Measurements from ENCODE around the gene ALDOB.
A peak's percentile ranks its signal among the peaks of the same experiment; 100 is the strongest.

- no peak for TF ChIP-seq EZH2 (IDR thresholded peaks at IDR 0.05; ENCODE audit: low read depth, unreplicated experiment)
- TF ChIP-seq, protein P1, sequence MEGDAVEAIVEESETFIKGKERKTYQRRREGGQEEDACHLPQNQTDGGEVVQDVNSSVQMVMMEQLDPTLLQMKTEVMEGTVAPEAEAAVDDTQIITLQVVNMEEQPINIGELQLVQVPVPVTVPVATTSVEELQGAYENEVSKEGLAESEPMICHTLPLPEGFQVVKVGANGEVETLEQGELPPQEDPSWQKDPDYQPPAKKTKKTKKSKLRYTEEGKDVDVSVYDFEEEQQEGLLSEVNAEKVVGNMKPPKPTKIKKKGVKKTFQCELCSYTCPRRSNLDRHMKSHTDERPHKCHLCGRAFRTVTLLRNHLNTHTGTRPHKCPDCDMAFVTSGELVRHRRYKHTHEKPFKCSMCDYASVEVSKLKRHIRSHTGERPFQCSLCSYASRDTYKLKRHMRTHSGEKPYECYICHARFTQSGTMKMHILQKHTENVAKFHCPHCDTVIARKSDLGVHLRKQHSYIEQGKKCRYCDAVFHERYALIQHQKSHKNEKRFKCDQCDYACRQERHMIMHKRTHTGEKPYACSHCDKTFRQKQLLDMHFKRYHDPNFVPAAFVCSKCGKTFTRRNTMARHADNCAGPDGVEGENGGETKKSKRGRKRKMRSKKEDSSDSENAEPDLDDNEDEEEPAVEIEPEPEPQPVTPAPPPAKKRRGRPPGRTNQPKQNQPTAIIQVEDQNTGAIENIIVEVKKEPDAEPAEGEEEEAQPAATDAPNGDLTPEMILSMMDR (conservative IDR thresholded peaks at IDR 0.05; ENCODE audit: low read depth in 2 of 2) = peak; percentile 75 to 84
- TF ChIP-seq ZNF462 (CRISPR knock-in tag; IDR thresholded peaks at IDR 0.05) = 0 out of 2 replicates have a peak, but pooled peaks have one; percentile 36
- TF ChIP-seq POLR2AphosphoS5 (IDR thresholded peaks at IDR 0.05; ENCODE audit: low read depth) = no peak
- TF ChIP-seq, protein P2, sequence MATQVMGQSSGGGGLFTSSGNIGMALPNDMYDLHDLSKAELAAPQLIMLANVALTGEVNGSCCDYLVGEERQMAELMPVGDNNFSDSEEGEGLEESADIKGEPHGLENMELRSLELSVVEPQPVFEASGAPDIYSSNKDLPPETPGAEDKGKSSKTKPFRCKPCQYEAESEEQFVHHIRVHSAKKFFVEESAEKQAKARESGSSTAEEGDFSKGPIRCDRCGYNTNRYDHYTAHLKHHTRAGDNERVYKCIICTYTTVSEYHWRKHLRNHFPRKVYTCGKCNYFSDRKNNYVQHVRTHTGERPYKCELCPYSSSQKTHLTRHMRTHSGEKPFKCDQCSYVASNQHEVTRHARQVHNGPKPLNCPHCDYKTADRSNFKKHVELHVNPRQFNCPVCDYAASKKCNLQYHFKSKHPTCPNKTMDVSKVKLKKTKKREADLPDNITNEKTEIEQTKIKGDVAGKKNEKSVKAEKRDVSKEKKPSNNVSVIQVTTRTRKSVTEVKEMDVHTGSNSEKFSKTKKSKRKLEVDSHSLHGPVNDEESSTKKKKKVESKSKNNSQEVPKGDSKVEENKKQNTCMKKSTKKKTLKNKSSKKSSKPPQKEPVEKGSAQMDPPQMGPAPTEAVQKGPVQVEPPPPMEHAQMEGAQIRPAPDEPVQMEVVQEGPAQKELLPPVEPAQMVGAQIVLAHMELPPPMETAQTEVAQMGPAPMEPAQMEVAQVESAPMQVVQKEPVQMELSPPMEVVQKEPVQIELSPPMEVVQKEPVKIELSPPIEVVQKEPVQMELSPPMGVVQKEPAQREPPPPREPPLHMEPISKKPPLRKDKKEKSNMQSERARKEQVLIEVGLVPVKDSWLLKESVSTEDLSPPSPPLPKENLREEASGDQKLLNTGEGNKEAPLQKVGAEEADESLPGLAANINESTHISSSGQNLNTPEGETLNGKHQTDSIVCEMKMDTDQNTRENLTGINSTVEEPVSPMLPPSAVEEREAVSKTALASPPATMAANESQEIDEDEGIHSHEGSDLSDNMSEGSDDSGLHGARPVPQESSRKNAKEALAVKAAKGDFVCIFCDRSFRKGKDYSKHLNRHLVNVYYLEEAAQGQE (IDR thresholded peaks at IDR 0.05; ENCODE audit: unreplicated experiment) = no peak
- no peak for TF ChIP-seq ZNF114 (CRISPR knock-in tag; IDR thresholded peaks at IDR 0.05)
- TF ChIP-seq ETS1 (IDR thresholded peaks at IDR 0.05) = no peak
- TF ChIP-seq JUNB (IDR thresholded peaks at IDR 0.05; ENCODE audit: unreplicated experiment) = no peak
- TF ChIP-seq EZH2phosphoT487 (IDR thresholded peaks at IDR 0.05; ENCODE audit: unreplicated experiment) = no peak
- 0 out of 2 replicates have a peak, but pooled peaks have one; percentile 24 for TF ChIP-seq CREB1 (CRISPR knock-in tag; IDR thresholded peaks at IDR 0.05; ENCODE audit: low read depth)
- TF ChIP-seq NANOG (IDR thresholded peaks at IDR 0.05; ENCODE audit: borderline replicate concordance) = no peak
- TF ChIP-seq ZNF331 (CRISPR knock-in tag; IDR thresholded peaks at IDR 0.05; ENCODE audit: low read depth) = no peak
- TF ChIP-seq STAT1 (IDR thresholded peaks at IDR 0.05; ENCODE audit: unreplicated experiment) = no peak
These were observed 13.6 kb upstream of the ALDOB start for GRCh38 chr9:101449071-101449721.
